Measurements from ENCODE around the gene TMIGD1. TPM values are rescaled to one million over a fixed set of nuclear protein-coding genes. Genes with fewer than 3 reads are reported as not detected.

TMIGD1 gene
- total RNA-seq, 1 donor from 2014 or later: not detected

DNA sequence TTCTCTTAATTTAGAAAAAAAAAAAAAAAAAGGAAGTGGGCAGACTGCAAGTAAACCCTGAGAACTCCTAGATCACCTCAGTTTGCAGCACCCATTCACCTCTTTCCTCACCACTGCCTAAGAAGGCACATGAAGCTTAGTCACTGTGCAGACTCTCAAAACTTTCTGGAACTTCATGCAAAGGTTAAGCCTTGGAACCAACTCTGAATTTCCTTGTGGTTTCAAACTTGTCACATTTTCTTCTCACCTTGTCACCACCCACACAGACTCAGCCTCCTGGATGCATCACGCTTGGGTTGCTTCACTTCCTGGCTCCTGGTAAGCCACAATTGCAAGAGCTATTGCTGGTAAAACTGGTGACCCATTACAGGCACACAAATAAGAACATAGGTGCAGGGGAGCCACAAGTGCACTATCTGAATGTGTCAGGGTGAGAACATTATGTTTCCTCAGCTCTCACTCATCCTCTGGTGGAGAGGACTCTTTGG is 29.9 kb upstream of the TMIGD1 start:
- H3K4me3 Mint-ChIP-seq: no peak overlapping the region
- no peaks in the 10 kb centered on the region for H3K27me3 Mint-ChIP-seq (ENCODE audit: low read depth)
- TF ChIP-seq, protein P1, sequence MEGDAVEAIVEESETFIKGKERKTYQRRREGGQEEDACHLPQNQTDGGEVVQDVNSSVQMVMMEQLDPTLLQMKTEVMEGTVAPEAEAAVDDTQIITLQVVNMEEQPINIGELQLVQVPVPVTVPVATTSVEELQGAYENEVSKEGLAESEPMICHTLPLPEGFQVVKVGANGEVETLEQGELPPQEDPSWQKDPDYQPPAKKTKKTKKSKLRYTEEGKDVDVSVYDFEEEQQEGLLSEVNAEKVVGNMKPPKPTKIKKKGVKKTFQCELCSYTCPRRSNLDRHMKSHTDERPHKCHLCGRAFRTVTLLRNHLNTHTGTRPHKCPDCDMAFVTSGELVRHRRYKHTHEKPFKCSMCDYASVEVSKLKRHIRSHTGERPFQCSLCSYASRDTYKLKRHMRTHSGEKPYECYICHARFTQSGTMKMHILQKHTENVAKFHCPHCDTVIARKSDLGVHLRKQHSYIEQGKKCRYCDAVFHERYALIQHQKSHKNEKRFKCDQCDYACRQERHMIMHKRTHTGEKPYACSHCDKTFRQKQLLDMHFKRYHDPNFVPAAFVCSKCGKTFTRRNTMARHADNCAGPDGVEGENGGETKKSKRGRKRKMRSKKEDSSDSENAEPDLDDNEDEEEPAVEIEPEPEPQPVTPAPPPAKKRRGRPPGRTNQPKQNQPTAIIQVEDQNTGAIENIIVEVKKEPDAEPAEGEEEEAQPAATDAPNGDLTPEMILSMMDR (conservative IDR thresholded peaks at IDR 0.05): no peak
- peaks cover 5% of the 10 kb centered on the region for H3K4me1 Mint-ChIP-seq
- peaks cover 3% of the 10 kb centered on the region for H3K36me3 Mint-ChIP-seq (ENCODE audit: low read depth)
- peaks cover 15% of the 10 kb centered on the region for H3K9me3 Mint-ChIP-seq
- H3K27ac Mint-ChIP-seq (ENCODE audit: unreplicated experiment): no peak overlapping the region
- no peak for DNase-seq (ENCODE audit: low read depth, low spot score)

DNA sequence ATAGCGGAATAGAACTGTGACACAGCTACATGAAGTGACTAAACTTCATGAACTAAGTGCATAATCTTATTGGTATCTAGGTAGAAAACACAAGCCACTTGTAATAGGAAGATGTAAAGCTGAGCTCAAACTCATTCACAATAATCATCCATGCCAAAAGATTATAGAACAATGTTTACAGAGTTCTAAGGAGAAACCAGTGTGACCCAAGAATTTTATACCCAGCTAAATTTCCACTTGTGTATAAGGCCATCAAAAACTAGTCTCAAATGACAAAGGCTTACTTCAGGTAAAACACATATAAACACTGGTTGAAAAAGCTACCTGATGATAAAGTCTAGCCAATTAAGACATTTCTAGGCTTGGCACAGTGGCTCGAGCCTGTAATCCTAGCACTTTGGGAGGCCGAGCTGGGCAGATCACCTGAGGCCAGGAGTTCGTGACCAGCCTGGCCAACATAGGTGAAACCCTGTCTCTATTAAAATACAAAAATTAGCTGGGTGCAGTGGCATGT is 28.0 kb upstream of the TMIGD1 start:
- no peak for DNase-seq (ENCODE audit: low read depth, low spot score)
- H3K4me1 Mint-ChIP-seq: no peaks in the 10 kb centered on the region
- peaks cover 15% of the 10 kb centered on the region for H3K9me3 Mint-ChIP-seq
- H3K27ac Mint-ChIP-seq (ENCODE audit: unreplicated experiment): no peak overlapping the region
- H3K4me3 Mint-ChIP-seq: no peak overlapping the region
- TF ChIP-seq, protein P1 (conservative IDR thresholded peaks at IDR 0.05): no peak
- H3K36me3 Mint-ChIP-seq (ENCODE audit: low read depth): peaks cover 3% of the 10 kb centered on the region
- no peaks in the 10 kb centered on the region for H3K27me3 Mint-ChIP-seq (ENCODE audit: low read depth)

GRCh38 chr17:30360086-30360808 is 26.4 kb upstream of the TMIGD1 start:
- Mint-ChIP-seq H3K27ac (ENCODE audit: unreplicated experiment) (no peak overlapping the region), H3K36me3 (ENCODE audit: low read depth) (peaks cover 3% of the 10 kb centered on the region), H3K27me3 (ENCODE audit: low read depth) (no peaks in the 10 kb centered on the region)

DNA sequence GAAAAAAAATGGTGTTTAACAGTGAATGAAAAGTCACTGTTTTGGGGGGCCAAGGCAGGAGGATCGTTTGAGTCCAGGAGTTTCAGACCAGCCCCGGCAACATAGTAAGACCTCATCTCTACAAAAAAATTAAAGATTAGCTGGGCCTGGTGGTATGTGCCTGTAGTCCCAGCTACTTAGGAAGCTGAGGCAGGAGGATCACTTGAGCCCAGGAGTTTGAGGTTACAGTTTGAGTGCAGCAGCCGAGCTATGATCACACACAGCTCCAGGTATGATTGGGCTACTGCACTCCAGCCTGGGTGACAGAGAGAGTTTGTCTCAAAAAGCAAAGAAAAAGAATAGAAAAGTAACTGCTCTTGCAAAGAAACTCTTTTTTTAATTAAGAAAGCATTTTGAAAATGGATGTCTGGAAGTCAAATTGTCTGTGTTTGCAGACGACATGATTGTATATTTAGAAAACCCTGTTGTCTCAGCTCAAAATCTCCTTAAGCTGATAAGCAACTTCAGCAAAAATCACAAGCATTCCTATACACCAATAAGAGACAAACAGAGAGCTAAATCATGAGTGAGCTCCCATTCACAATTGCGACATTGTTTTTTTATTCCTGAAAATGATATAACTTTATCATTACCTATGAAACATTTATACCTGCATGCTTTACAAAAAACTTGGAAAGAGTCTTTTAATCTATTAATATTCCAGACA is 24.4 kb upstream of the TMIGD1 start:
- no peak for DNase-seq (ENCODE audit: low read depth, low spot score)
- TF ChIP-seq, protein P1 (conservative IDR thresholded peaks at IDR 0.05): no peak
- peaks cover 3% of the 10 kb centered on the region for H3K36me3 Mint-ChIP-seq (ENCODE audit: low read depth)
- peaks cover 13% of the 10 kb centered on the region for H3K9me3 Mint-ChIP-seq
- no peaks in the 10 kb centered on the region for H3K27me3 Mint-ChIP-seq (ENCODE audit: low read depth)
- no peaks in the 10 kb centered on the region for H3K4me1 Mint-ChIP-seq
- no peak overlapping the region for H3K4me3 Mint-ChIP-seq
- H3K27ac Mint-ChIP-seq (ENCODE audit: unreplicated experiment): no peak overlapping the region

More at GRCh38 chr17:30360086-30360808, 26.4 kb upstream of the TMIGD1 start:
- Mint-ChIP-seq H3K4me3 (no peak overlapping the region), H3K9me3 (peaks cover 15% of the 10 kb centered on the region), H3K4me1 (no peaks in the 10 kb centered on the region)
- no peak for DNase-seq (ENCODE audit: low read depth, low spot score)
- TF ChIP-seq, protein P1 (conservative IDR thresholded peaks at IDR 0.05): no peak

DNA sequence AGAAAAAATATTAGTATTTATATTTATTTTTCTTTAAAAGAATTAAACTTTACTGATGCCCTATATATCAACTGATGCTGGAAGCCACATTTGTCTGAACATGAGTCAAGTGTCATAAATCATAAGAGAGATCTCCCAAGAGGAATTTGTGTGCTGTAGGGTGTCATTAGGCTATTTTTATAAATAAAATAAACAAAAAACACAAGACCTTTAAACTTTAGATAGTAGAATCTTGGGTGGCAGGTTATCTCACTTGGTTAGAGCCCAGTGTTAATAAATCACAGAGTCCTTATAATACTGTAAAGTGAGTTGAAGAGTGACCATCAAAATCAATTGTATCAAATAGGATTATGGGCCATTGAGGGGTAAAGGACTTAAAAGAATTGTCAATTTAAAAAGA is 23.6 kb upstream of the TMIGD1 start:
- Mint-ChIP-seq H3K4me1 (no peaks in the 10 kb centered on the region), H3K4me3 (no peak overlapping the region), H3K27me3 (ENCODE audit: low read depth) (no peaks in the 10 kb centered on the region), H3K9me3 (peaks cover 11% of the 10 kb centered on the region), H3K36me3 (ENCODE audit: low read depth) (peaks cover 3% of the 10 kb centered on the region), H3K27ac (ENCODE audit: unreplicated experiment) (no peak overlapping the region)
- DNase-seq (ENCODE audit: low read depth, low spot score): no peak
- TF ChIP-seq, protein P1 (conservative IDR thresholded peaks at IDR 0.05): no peak
